ENCODE data around the gene TSPAN18. TPM values are rescaled to one million over a fixed set of nuclear protein-coding genes. Genes with fewer than 3 reads are reported as not detected.

TSPAN18 gene
- total and polyA plus RNA-seq, 2 experiments from 2014 or later, result 9.5 to 21.5 TPM

- H3K4me1 ChIP-seq (ENCODE audit: insufficient read depth), result peaks cover 10% of the 10 kb centered on the region
- H3K4me2 ChIP-seq, result no peak overlapping the region
- H3K9me3 ChIP-seq (ENCODE audit: low read depth), result no peaks in the 10 kb centered on the region
- H4K20me1 ChIP-seq (ENCODE audit: insufficient read depth, poor library complexity, severe bottlenecking), result no peaks in the 10 kb centered on the region
- no peaks in the 10 kb centered on the region for H3K79me2 ChIP-seq
- no peaks in the 10 kb centered on the region for H3K9me2 ChIP-seq (replicated peaks; ENCODE audit: insufficient read depth)
- H3K4me3 ChIP-seq, result no peak overlapping the region
- no peak overlapping the region for H2AFZ ChIP-seq
- H3K27ac ChIP-seq, result no peak overlapping the region
- no peaks in the 10 kb centered on the region for H3K36me3 ChIP-seq (replicated peaks; ENCODE audit: insufficient read depth, low read depth)
- H3K27me3 ChIP-seq, result no peaks in the 10 kb centered on the region
- DNase-seq (ENCODE audit: low spot score), result no peak
- TF ChIP-seq EZH2 (IDR thresholded peaks at IDR 0.05; ENCODE audit: borderline replicate concordance) (no peak), EZH2phosphoT487 (IDR thresholded peaks at IDR 0.05; ENCODE audit: low read depth, severe bottlenecking, unreplicated experiment) (no peak)
- TF ChIP-seq, protein P1, sequence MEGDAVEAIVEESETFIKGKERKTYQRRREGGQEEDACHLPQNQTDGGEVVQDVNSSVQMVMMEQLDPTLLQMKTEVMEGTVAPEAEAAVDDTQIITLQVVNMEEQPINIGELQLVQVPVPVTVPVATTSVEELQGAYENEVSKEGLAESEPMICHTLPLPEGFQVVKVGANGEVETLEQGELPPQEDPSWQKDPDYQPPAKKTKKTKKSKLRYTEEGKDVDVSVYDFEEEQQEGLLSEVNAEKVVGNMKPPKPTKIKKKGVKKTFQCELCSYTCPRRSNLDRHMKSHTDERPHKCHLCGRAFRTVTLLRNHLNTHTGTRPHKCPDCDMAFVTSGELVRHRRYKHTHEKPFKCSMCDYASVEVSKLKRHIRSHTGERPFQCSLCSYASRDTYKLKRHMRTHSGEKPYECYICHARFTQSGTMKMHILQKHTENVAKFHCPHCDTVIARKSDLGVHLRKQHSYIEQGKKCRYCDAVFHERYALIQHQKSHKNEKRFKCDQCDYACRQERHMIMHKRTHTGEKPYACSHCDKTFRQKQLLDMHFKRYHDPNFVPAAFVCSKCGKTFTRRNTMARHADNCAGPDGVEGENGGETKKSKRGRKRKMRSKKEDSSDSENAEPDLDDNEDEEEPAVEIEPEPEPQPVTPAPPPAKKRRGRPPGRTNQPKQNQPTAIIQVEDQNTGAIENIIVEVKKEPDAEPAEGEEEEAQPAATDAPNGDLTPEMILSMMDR (IDR thresholded peaks at IDR 0.05; ENCODE audit: poor library complexity), result no peak
These were observed 128.7 kb downstream of the TSPAN18 start for GRCh38 chr11:44855493-44855849.

DNA sequence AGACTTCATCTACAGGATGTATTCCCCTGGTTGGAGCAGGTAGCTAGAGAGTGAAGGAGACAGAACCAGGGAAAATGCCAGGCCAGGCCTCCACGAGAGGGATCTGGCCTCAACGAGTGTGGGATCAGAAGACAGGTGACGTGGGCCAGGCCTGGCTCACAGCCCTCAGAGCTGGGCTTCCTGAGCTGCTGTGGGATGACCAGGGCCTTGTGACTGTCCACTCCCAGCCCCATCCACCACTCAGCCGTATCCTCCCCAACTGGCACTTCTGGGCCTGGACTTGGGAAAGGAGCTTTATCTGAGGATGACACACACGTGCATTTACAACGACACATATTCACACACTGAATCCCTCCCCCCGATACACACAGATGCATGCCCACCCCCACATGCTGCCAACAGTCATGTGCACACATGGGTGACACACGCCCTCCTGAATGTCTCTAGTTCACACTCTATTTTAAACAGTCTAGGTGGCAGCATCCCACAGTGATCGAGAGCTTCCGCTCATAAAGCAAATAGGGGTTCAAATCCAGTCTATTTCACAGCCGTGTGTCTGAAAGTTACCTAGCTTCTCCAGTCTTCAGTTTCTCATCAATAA is 130.8 kb downstream of the TSPAN18 start:
- TF ChIP-seq, protein P1 (IDR thresholded peaks at IDR 0.05; ENCODE audit: poor library complexity), result no peak
- TF ChIP-seq EZH2phosphoT487 (IDR thresholded peaks at IDR 0.05; ENCODE audit: low read depth, severe bottlenecking, unreplicated experiment) (no peak), EZH2 (IDR thresholded peaks at IDR 0.05; ENCODE audit: borderline replicate concordance) (no peak)
- DNase-seq (ENCODE audit: low spot score), result no peak
- Histone ChIP-seq H4K20me1 (ENCODE audit: insufficient read depth, poor library complexity, severe bottlenecking) (no peaks in the 10 kb centered on the region), H3K36me3 (replicated peaks; ENCODE audit: insufficient read depth, low read depth) (no peaks in the 10 kb centered on the region), H3K4me2 (no peak overlapping the region), H3K4me1 (ENCODE audit: insufficient read depth) (peaks cover 17% of the 10 kb centered on the region), H3K27me3 (no peaks in the 10 kb centered on the region), H3K27ac (no peak overlapping the region), H3K4me3 (no peak overlapping the region), H3K9me3 (ENCODE audit: low read depth) (no peaks in the 10 kb centered on the region), H3K9me2 (replicated peaks; ENCODE audit: insufficient read depth) (no peaks in the 10 kb centered on the region), H3K79me2 (no peaks in the 10 kb centered on the region), H2AFZ (no peak overlapping the region)
- WGBS (ENCODE audit: low lambda C conversion rate, missing lambda C conversion rate), result 78% methylated on average over 11 of the region's 11 CpGs

DNA sequence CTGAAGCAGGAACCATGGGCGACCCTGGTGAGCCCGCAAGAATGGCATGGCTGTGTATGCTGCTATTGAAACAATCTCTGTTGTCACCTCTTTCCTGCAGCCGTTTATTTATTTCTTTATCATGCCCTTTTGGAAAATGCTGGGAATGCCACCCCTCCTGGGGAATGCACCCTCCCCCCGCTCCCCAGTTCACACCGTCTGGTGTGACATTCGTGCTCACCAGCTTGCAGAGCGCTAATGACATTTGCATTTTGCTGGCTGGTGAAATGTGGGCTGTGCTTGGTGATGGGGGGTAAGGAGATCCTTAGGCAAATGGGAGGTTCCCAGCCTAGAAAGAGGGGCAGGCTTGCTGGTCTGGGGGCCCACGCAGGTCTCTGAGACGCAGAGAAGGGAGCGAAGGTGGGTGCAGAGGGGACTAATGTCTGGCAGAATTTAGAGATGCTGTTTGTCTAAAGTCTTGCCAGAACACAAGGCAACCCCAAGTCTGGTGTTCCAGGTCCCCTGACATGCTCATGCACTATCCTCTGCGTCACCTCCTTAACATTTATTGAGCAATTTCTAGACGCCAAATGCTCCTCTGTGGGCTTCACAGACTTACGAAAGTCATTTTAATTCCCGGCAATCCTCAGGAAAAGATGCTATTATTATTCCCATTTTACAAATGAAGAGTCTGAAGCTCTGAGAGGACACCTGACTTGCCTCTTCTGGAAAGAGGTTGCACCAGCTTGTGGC is 132.2 kb downstream of the TSPAN18 start:
- Histone ChIP-seq H3K4me2 (no peak overlapping the region), H2AFZ (no peak overlapping the region), H4K20me1 (ENCODE audit: insufficient read depth, poor library complexity, severe bottlenecking) (no peaks in the 10 kb centered on the region), H3K9me3 (ENCODE audit: low read depth) (no peaks in the 10 kb centered on the region), H3K9me2 (replicated peaks; ENCODE audit: insufficient read depth) (no peaks in the 10 kb centered on the region), H3K4me3 (no peak overlapping the region), H3K36me3 (replicated peaks; ENCODE audit: insufficient read depth, low read depth) (no peaks in the 10 kb centered on the region), H3K79me2 (no peaks in the 10 kb centered on the region), H3K27ac (no peak overlapping the region), H3K27me3 (no peaks in the 10 kb centered on the region), H3K4me1 (ENCODE audit: insufficient read depth) (peaks cover 17% of the 10 kb centered on the region)
- no peak for TF ChIP-seq EZH2 (IDR thresholded peaks at IDR 0.05; ENCODE audit: borderline replicate concordance)
- no peak for TF ChIP-seq EZH2phosphoT487 (IDR thresholded peaks at IDR 0.05; ENCODE audit: low read depth, severe bottlenecking, unreplicated experiment)
- TF ChIP-seq, protein P1 (IDR thresholded peaks at IDR 0.05; ENCODE audit: poor library complexity), result no peak
- WGBS (ENCODE audit: low lambda C conversion rate, missing lambda C conversion rate), result 87% methylated on average over 14 of the region's 14 CpGs
- no peak for DNase-seq (ENCODE audit: low spot score)
